ENCODE results near the gene HIPK3. TPM values are rescaled to one million over a fixed set of nuclear protein-coding genes. Genes with fewer than 3 reads are reported as not detected.
"Not testable (repeated sequence)": the region's sequence is repeated elsewhere in the genome, so short reads cannot be mapped to it uniquely, and the experiment has no call there.

Gene HIPK3
- total RNA-seq, 1 experiment from 2014 or later = 58.6 TPM

GRCh38 chr11:33242575-33242974 lies 14.6 kb upstream of the HIPK3 start:
- Histone ChIP-seq H3K4me3 (no peak overlapping the region), H3K36me3 (no peaks in the 10 kb centered on the region), H3K27me3 (replicated peaks) (no peaks in the 10 kb centered on the region), H3K27ac (no peak overlapping the region), H3K9me3 (replicated peaks) (no peaks in the 10 kb centered on the region), H3K4me1 (replicated peaks) (no peaks in the 10 kb centered on the region)
- DNase-seq (ENCODE audit: low read depth in 1 of 2, low spot score in 2 of 2) = no peak

- H3K4me1 ChIP-seq (replicated peaks); DNase-seq (ENCODE audit: low read depth in 1 of 2, low spot score in 2 of 2): not testable (repeated sequence)
These were observed 13.5 kb upstream of the HIPK3 start for GRCh38 chr11:33243654-33244053.

GRCh38 chr11:33248416-33248971 lies 8.7 kb upstream of the HIPK3 start:
- Histone ChIP-seq H3K36me3 (no peaks in the 10 kb centered on the region), H3K9me3 (replicated peaks) (no peaks in the 10 kb centered on the region), H3K4me1 (replicated peaks) (peaks cover 1% of the 10 kb centered on the region; the same call in 1 of the 2 replicates), H3K27ac (no peak overlapping the region), H3K4me3 (no peak overlapping the region), H3K27me3 (replicated peaks) (no peaks in the 10 kb centered on the region)
- no peak for DNase-seq (ENCODE audit: low read depth in 1 of 2, low spot score in 2 of 2)

More at GRCh38 chr11:33243654-33244053, 13.5 kb upstream of the HIPK3 start:
- not testable (repeated sequence) for H3K27ac ChIP-seq; H3K9me3 ChIP-seq (replicated peaks); H3K36me3 ChIP-seq; H3K4me3 ChIP-seq; H3K27me3 ChIP-seq (replicated peaks)

- H3K9me3 ChIP-seq (replicated peaks) = no peaks in the 10 kb centered on the region
- peaks cover 11% of the 10 kb centered on the region for H3K36me3 ChIP-seq
- H3K27me3 ChIP-seq (replicated peaks) = no peaks in the 10 kb centered on the region
- peaks cover 25% of the 10 kb centered on the region for H3K4me1 ChIP-seq (replicated peaks)
- peak overlapping the region; percentile 95 for H3K27ac ChIP-seq
- peak in 1 of 2 experiments; percentile 21 for DNase-seq (ENCODE audit: low read depth in 1 of 2, low spot score in 2 of 2)
- H3K4me3 ChIP-seq = peak overlapping the region; percentile 91
These were observed 959 bp upstream of the HIPK3 start for GRCh38 chr11:33256031-33256812.

- Histone ChIP-seq H3K27ac (peak overlapping the region; percentile 95), H3K4me1 (replicated peaks) (peaks cover 25% of the 10 kb centered on the region), H3K4me3 (peak overlapping the region; percentile 91), H3K36me3 (peaks cover 11% of the 10 kb centered on the region), H3K9me3 (replicated peaks) (no peaks in the 10 kb centered on the region), H3K27me3 (replicated peaks) (no peaks in the 10 kb centered on the region)
- no peak for DNase-seq (ENCODE audit: low read depth in 1 of 2, low spot score in 2 of 2)
These were observed 395 bp upstream of the HIPK3 start for GRCh38 chr11:33256813-33257159.

- H3K4me1 ChIP-seq (replicated peaks) = peaks cover 29% of the 10 kb centered on the region
- H3K9me3 ChIP-seq (replicated peaks) = no peaks in the 10 kb centered on the region
- peak overlapping the region; percentile 91 for H3K4me3 ChIP-seq
- DNase-seq (ENCODE audit: low read depth in 1 of 2, low spot score in 2 of 2) = peak; percentile 73 to 90
- H3K27me3 ChIP-seq (replicated peaks) = no peaks in the 10 kb centered on the region
- H3K27ac ChIP-seq = peak overlapping the region; percentile 95
- H3K36me3 ChIP-seq = peaks cover 11% of the 10 kb centered on the region
These were observed 883 bp downstream of the HIPK3 start for GRCh38 chr11:33257897-33258630.

GRCh38 chr11:33258631-33259205 lies 1.5 kb downstream of the HIPK3 start:
- H3K9me3 ChIP-seq (replicated peaks) = no peaks in the 10 kb centered on the region
- DNase-seq (ENCODE audit: low read depth in 1 of 2, low spot score in 2 of 2) = peak in 1 of 2 experiments; percentile 77
- peak overlapping the region; percentile 95 for H3K27ac ChIP-seq
- peaks cover 11% of the 10 kb centered on the region for H3K36me3 ChIP-seq
- H3K4me1 ChIP-seq (replicated peaks) = peaks cover 26% of the 10 kb centered on the region
- H3K4me3 ChIP-seq = peak overlapping the region; percentile 91
- no peaks in the 10 kb centered on the region for H3K27me3 ChIP-seq (replicated peaks)

- Histone ChIP-seq H3K4me3 (no peak overlapping the region), H3K36me3 (peaks cover 11% of the 10 kb centered on the region), H3K4me1 (replicated peaks) (peaks cover 26% of the 10 kb centered on the region), H3K27ac (no peak overlapping the region), H3K27me3 (replicated peaks) (no peaks in the 10 kb centered on the region), H3K9me3 (replicated peaks) (no peaks in the 10 kb centered on the region)
- no peak for DNase-seq (ENCODE audit: low read depth in 1 of 2, low spot score in 2 of 2)
These were observed 2.7 kb downstream of the HIPK3 start for GRCh38 chr11:33259869-33260268.

- H3K27ac ChIP-seq = not testable (repeated sequence)
These were observed 4.2 kb downstream of the HIPK3 start for GRCh38 chr11:33261350-33261749.

GRCh38 chr11:33262011-33262645 lies 4.9 kb downstream of the HIPK3 start:
- H3K27me3 ChIP-seq (replicated peaks) = no peaks in the 10 kb centered on the region
- no peak overlapping the region for H3K4me3 ChIP-seq
- DNase-seq (ENCODE audit: low read depth in 1 of 2, low spot score in 2 of 2) = no peak
- H3K36me3 ChIP-seq = peaks cover 11% of the 10 kb centered on the region
- no peaks in the 10 kb centered on the region for H3K9me3 ChIP-seq (replicated peaks)
- H3K27ac ChIP-seq = no peak overlapping the region
- peaks cover 14% of the 10 kb centered on the region; the same call in 1 of the 2 replicates for H3K4me1 ChIP-seq (replicated peaks)

More at GRCh38 chr11:33261350-33261749, 4.2 kb downstream of the HIPK3 start:
- not testable (repeated sequence) for DNase-seq (ENCODE audit: low read depth in 1 of 2, low spot score in 2 of 2); H3K9me3 ChIP-seq (replicated peaks); H3K27me3 ChIP-seq (replicated peaks); H3K4me3 ChIP-seq
- H3K36me3 ChIP-seq = peaks cover 11% of the 10 kb centered on the region
- H3K4me1 ChIP-seq (replicated peaks) = peaks cover 21% of the 10 kb centered on the region

GRCh38 chr11:33263549-33263948 lies 6.4 kb downstream of the HIPK3 start:
- H3K36me3 ChIP-seq = no peaks in the 10 kb centered on the region
- H3K4me1 ChIP-seq (replicated peaks) = peaks cover 14% of the 10 kb centered on the region; the same call in 1 of the 2 replicates
- no peaks in the 10 kb centered on the region for H3K9me3 ChIP-seq (replicated peaks)
- no peak overlapping the region for H3K27ac ChIP-seq
- no peaks in the 10 kb centered on the region for H3K27me3 ChIP-seq (replicated peaks)
- no peak for DNase-seq (ENCODE audit: low read depth in 1 of 2, low spot score in 2 of 2)
- no peak overlapping the region for H3K4me3 ChIP-seq

- Histone ChIP-seq H3K36me3 (peaks cover 1% of the 10 kb centered on the region), H3K9me3 (replicated peaks) (no peaks in the 10 kb centered on the region), H3K4me1 (replicated peaks) (peaks cover 19% of the 10 kb centered on the region)
These were observed 7.7 kb downstream of the HIPK3 start for GRCh38 chr11:33264926-33265325.

More at GRCh38 chr11:33264926-33265325, 7.7 kb downstream of the HIPK3 start:
- DNase-seq (ENCODE audit: low read depth in 1 of 2, low spot score in 2 of 2) = no peak
- H3K4me3 ChIP-seq = no peak overlapping the region
- H3K27me3 ChIP-seq (replicated peaks) = no peaks in the 10 kb centered on the region
- no peak overlapping the region for H3K27ac ChIP-seq
